Transverse colon (tissue), 4 donors: ENCODE results near the gene ANKDD1B. TPM values are rescaled to one million over a fixed set of nuclear protein-coding genes. Genes with fewer than 3 reads are reported as not detected.
"Not testable (repeated sequence)": the region's sequence is repeated elsewhere in the genome, so short reads cannot be mapped to it uniquely, and the experiment has no call there.

Experiments
- DNase-seq: peaks from one replicate; pipeline ENCODE4 v3.0.0-alpha.2; 2019
- H3K27ac ChIP-seq, 4 donors: fragments of 200-600 bp; sonication (generic); 2 replicates each; pipeline ENCODE4 v1.5.1; 2016 to 2018; ENCODE audit warnings: inconsistent platforms in 4 of 4
- H3K27me3 ChIP-seq: fragments of 200-600 bp; sonication (generic); 2 replicates; pipeline ENCODE4 v1.5.1; 2017; ENCODE audit warnings: inconsistent platforms
- H3K36me3 ChIP-seq, 4 donors: fragments of 200-600 bp; sonication (generic); 2 replicates each; pipeline ENCODE4 v1.5.1; 2017 to 2019; ENCODE audit warnings: inconsistent platforms in 4 of 4
- H3K4me1 ChIP-seq, 4 donors: fragments of 200-600 bp; sonication (generic); 2 replicates each; pipeline ENCODE4 v1.5.1; 2017 to 2020; ENCODE audit warnings: inconsistent platforms in 4 of 4
- H3K4me3 ChIP-seq, 4 donors: fragments of 200-600 bp; sonication (generic); 1 replicate in 1 of 4; 2 replicates in 3 of 4; pipeline versions ENCODE4 v1.5.1 to v1.6.1; 2017 to 2019; ENCODE audit warnings: inconsistent platforms in 4 of 4
- H3K9me3 ChIP-seq, 2 donors: fragments of 200-600 bp; sonication (generic); 2 replicates each; pipeline ENCODE4 v1.5.1; 2017 to 2019; ENCODE audit warnings: inconsistent platforms in 2 of 2
- EP300 ChIP-seq: sonication (generic); formaldehyde crosslinking; IDR thresholded peaks from one replicate; pipeline ENCODE4 v1.6.1; 2017; ENCODE audit warnings: antibody characterized with exemption, low read depth
- POLR2A ChIP-seq: fragments of 450-650 bp; IDR thresholded peaks from one replicate; pipeline ENCODE4 v1.6.1; 2016; ENCODE audit warnings: antibody characterized with exemption, mild to moderate bottlenecking, moderate library complexity
- POLR2AphosphoS5 ChIP-seq, 3 donors: sonication (generic); formaldehyde crosslinking; IDR thresholded peaks; one replicate each; pipeline ENCODE4 v1.6.1; 2016; ENCODE audit warnings: antibody characterized with exemption in 3 of 3
- WGBS, 2 donors: methylation state at CpG; one replicate each; pipeline ENCODE4 v1.1.5; 2018; ENCODE audit warnings: low coverage in 1 of 2; 5-methylcytosine and 5-hydroxymethylcytosine counted together
- in situ Hi-C, 4 donors: fragments of 200-750 bp; cut with MboI; loops; one replicate each; pipeline versions ENCODE4 v1.15.0 to v1.15.1; 2017; ENCODE audit warnings: low sequenced_read_pairs in 3 of 4, low pct_ligation_motif_present in 1 of 4, low pct_unique_long_range_greater_than_20kb in 1 of 4
- intact Hi-C: fragments of 100-400 bp; cut with DNase I; formaldehyde crosslinking; loops from one replicate; pipeline ENCODE4 v1.15.1; 2023; ENCODE audit warnings: low total_unique reads
- total RNA-seq, 4 donors: library from RNA; depleted of rRNA; stranded (reverse); fragments of >200 nt; gene quantifications; one replicate each; pipeline ENCODE4 v1.1.0, GENCODE V29; 2016
- TF ChIP-seq, protein P1 (sequence below), 5 experiments: fragments of 200-600 bp in 3 of 5; fragments of 450-650 bp in 2 of 5; sonication (generic) in 3 of 5; IDR thresholded peaks; 1 replicate in 2 of 5; 2 replicates in 3 of 5; pipeline ENCODE4 v1.5.1; 2016 to 2017; ENCODE audit warnings: antibody characterized with exemption in 5 of 5, inconsistent platforms in 3 of 5, mild to moderate bottlenecking in 2 of 5, moderate library complexity in 1 of 5

The ANKDD1B gene
- total RNA-seq, 4 donors from 2014 or later, result 3.6 to 20.6 (median 13.9) TPM

DNA sequence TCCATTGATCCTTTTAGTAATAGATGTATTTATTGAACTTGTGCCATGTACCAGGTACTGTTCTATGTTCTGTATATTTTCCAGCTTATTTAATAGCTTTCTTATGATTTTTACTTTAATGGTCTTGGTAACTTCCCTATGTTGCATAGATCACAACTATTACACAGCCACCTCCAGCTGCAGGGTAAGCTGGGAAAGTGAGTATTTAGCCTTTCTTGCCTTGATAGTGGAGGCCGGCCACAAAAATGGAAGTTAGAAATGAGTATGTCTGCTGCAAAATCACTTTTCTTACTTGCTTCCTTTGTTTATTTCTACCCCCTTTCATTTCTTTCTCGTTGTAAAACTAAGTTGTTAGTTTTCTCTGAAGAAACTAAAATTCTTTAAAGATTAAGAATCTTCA lies 43.1 kb upstream of the ANKDD1B start:
- H3K4me1 ChIP-seq, result peaks cover 6 to 22% (median 9%) of the 10 kb centered on the region in 4 donors
- in situ Hi-C loops, result no loop called here
- TF ChIP-seq, protein P1, sequence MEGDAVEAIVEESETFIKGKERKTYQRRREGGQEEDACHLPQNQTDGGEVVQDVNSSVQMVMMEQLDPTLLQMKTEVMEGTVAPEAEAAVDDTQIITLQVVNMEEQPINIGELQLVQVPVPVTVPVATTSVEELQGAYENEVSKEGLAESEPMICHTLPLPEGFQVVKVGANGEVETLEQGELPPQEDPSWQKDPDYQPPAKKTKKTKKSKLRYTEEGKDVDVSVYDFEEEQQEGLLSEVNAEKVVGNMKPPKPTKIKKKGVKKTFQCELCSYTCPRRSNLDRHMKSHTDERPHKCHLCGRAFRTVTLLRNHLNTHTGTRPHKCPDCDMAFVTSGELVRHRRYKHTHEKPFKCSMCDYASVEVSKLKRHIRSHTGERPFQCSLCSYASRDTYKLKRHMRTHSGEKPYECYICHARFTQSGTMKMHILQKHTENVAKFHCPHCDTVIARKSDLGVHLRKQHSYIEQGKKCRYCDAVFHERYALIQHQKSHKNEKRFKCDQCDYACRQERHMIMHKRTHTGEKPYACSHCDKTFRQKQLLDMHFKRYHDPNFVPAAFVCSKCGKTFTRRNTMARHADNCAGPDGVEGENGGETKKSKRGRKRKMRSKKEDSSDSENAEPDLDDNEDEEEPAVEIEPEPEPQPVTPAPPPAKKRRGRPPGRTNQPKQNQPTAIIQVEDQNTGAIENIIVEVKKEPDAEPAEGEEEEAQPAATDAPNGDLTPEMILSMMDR (IDR thresholded peaks at IDR 0.05), result no peak
- TF ChIP-seq POLR2A (no peak), POLR2AphosphoS5 (IDR thresholded peaks at IDR 0.05) (no peak), EP300 (no peak)
- no peak overlapping the region for H3K4me3 ChIP-seq
- no peaks in the 10 kb centered on the region for H3K27me3 ChIP-seq
- H3K36me3 ChIP-seq, result no peaks in the 10 kb centered on the region
- intact Hi-C loops, result no loop called here
- peaks cover 0 to 3% of the 10 kb centered on the region in 2 donors for H3K9me3 ChIP-seq
- DNase-seq, result no peak
- 64 to 67% methylated on average over 2 of the region's 2 CpGs for WGBS, 2 donors
- no peak overlapping the region for H3K27ac ChIP-seq

DNA sequence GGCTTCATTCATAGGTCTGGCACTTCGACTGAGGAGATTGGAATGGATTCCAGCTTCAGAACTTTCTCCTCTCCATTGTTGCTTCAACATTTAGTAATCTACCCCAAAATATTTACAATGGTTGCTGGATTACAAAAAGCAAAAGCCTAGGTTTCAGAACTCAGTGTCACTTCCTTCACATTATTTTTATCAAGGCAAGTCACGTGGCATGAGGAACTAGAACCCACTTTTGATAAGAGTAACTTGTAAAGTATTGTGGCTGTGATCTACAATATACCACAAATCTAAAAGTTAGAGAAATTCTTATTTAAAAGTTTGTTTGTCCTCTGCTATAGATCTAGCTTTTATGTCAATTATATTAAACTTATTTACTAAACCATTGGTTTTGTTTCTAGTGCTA lies 39.7 kb upstream of the ANKDD1B start:
- H3K4me1 ChIP-seq, result peaks cover 4 to 19% (median 8%) of the 10 kb centered on the region in 4 donors
- intact Hi-C loops (no loop called here), in situ Hi-C loops (no loop called here)
- WGBS, 2 donors, result 78 to 83% methylated on average over 2 of the region's 2 CpGs
- no peaks in the 10 kb centered on the region for H3K9me3 ChIP-seq
- H3K4me3 ChIP-seq, result no peak overlapping the region
- H3K27ac ChIP-seq, result no peak overlapping the region
- TF ChIP-seq POLR2A, result no peak
- TF ChIP-seq, protein P1 (IDR thresholded peaks at IDR 0.05), result no peak
- H3K36me3 ChIP-seq, result peaks cover 0 to 2% (median 0%) of the 10 kb centered on the region in 4 donors
- H3K27me3 ChIP-seq, result no peaks in the 10 kb centered on the region
- DNase-seq, result no peak

DNA sequence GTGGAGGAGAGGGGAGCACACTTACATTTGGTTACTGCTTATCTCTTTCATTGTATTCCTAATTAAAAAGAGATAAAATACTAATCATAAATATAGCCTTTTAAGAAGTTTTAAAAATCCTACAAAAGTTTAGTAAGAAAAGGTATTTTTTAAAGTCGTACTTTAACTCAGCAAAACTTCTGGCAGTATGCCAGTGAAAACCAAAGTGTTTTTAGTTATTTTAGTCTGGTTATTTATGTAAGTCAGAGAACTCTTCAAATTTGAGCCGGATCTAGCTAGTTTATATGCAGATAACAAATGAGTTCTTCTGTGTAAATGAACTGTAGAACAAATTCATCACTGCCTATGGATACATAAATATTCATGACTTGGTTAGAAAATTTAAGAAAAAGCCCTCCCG lies 36.5 kb upstream of the ANKDD1B start:
- no peaks in the 10 kb centered on the region for H3K4me1 ChIP-seq
- no peak overlapping the region for H3K4me3 ChIP-seq
- intact Hi-C loops, result no loop called here
- 35 to 57% methylated on average over 3 of the region's 3 CpGs for WGBS, 2 donors
- no peak overlapping the region for H3K27ac ChIP-seq
- no peaks in the 10 kb centered on the region for H3K27me3 ChIP-seq
- peaks cover 0 to 13% (median 5%) of the 10 kb centered on the region in 4 donors for H3K36me3 ChIP-seq
- TF ChIP-seq, protein P1 (IDR thresholded peaks at IDR 0.05), result no peak
- TF ChIP-seq EP300, result no peak
- no peak for DNase-seq
- in situ Hi-C loops, result no loop called here
- H3K9me3 ChIP-seq, result no peaks in the 10 kb centered on the region

DNA sequence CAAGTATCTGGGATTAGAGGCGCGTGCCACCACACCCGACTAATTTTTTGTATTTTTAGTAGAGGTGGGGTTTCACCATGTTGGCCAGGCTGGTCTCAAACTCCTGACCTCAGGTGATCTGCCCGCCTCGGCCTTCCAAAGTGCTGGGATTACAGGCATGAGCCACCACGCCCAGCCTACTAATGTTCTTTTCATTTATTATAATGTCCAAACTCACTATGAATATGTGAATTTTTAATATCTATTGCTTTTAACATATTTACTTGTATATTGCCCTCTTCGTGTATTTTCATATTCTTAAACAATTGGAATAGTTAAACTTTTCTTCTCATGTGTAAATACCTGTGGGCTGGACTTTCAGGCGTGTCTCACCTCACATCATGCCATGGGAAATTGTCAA lies 33.0 kb upstream of the ANKDD1B start:
- DNase-seq, H3K27me3 ChIP-seq, intact Hi-C loops, H3K27ac ChIP-seq, H3K4me3 ChIP-seq, in situ Hi-C loops, H3K4me1 ChIP-seq, H3K9me3 ChIP-seq: not testable (repeated sequence)
- 91 to 92% methylated on average over 7 to 8 of the region's 8 CpGs for WGBS, 2 donors
- H3K36me3 ChIP-seq, result peaks cover 0 to 23% (median 11%) of the 10 kb centered on the region in 4 donors

DNA sequence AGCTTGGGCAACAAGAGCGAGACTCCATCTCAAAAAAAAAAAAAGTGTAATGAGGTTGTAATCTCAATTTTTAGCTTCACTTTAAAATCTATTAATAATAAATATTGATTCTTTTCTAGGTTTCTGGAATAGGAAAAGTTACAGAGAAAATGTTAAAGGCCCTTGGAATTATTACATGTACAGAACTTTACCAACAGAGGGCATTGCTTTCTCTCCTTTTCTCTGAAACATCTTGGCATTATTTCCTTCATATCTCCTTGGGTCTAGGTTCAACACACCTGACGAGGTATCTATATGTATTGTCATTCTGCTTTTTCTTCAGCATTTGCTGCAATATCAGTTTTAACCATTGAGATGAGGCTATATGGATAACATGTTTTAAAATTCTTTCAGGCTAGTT lies 26.6 kb upstream of the ANKDD1B start:
- Histone ChIP-seq H3K4me1 (no peaks in the 10 kb centered on the region), H3K27ac (no peak overlapping the region), H3K4me3 (no peak overlapping the region), H3K9me3 (no peaks in the 10 kb centered on the region), H3K36me3 (peaks cover 0 to 14% (median 5%) of the 10 kb centered on the region in 4 donors), H3K27me3 (no peaks in the 10 kb centered on the region)
- no peak for TF ChIP-seq POLR2A
- TF ChIP-seq, protein P1 (IDR thresholded peaks at IDR 0.05), result peak; percentile 24 to 39 (median 26)
- in situ Hi-C loops (loop anchor here in 1 of 4 donors (10.0 kb wide), 1 partner anchor 100 kb away; no protein-coding TSS in a partner anchor), intact Hi-C loops (no loop called here)
- no peak for DNase-seq
- WGBS, 2 donors, result 75 to 76% methylated on average over 2 of the region's 2 CpGs
